Measurements from ENCODE around the gene GALNT14. TPM values are rescaled to one million over a fixed set of nuclear protein-coding genes. Genes with fewer than 3 reads are reported as not detected.

Gene GALNT14
- total and polyA plus RNA-seq, 4 donors = 0.85 to 2.8 (median 2.4) TPM

DNA sequence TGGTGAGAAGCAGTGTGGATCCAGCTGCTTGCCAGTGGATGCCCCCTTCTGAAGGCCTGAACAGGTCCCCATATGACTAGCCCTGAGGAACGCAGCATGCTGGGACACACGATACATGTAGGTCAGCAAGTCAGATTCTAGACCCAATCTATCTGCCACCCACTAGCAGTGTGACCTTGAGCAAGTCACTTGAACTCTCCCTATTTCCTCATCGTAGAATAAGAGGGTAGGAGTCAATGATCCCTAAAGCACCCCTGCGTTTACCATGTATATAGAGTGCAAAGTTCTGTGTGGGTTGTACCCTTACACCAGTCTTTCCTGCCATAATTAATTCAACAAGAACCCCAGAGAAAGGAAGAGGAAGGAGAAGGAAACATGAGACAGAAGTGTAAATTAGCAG is 123.7 kb downstream of the GALNT14 start:
- Histone ChIP-seq H3K9ac (ENCODE audit: insufficient read depth in 1 of 2, low read length in 2 of 2) (no peak overlapping the region), H3K27ac (ENCODE audit: low read depth in 1 of 2, low read length in 1 of 2) (no peak overlapping the region), H3K9me3 (ENCODE audit: control insufficient read depth in 4 of 4, insufficient read depth in 3 of 4, low read length in 3 of 4) (no peaks in the 10 kb centered on the region), H3K4me3 (no peak overlapping the region), H3K27me3 (ENCODE audit: control insufficient read depth in 3 of 3, insufficient read depth in 3 of 3, low read length in 2 of 3) (no peaks in the 10 kb centered on the region), H3K4me1 (ENCODE audit: control insufficient read depth in 5 of 5, insufficient read depth in 5 of 5, low read length in 5 of 5) (no peaks in the 10 kb centered on the region), H3K36me3 (ENCODE audit: control insufficient read depth in 4 of 4, insufficient read depth in 4 of 4, low read length in 4 of 4) (no peaks in the 10 kb centered on the region)
- DNase-seq = no peak
- no peak for ATAC-seq (ENCODE audit: insufficient read depth, low FRiP score)
- 90 to 91% methylated on average over 4 of the region's 4 CpGs for WGBS, 2 donors
- TF ChIP-seq CTCF (IDR thresholded peaks at IDR 0.05; ENCODE audit: control extremely low read depth, extremely low read depth) = no peak

GRCh38 chr2:31013301-31013700 is 124.9 kb downstream of the GALNT14 start:
- Histone ChIP-seq H3K9ac (ENCODE audit: insufficient read depth in 1 of 2, low read length in 2 of 2) (no peak overlapping the region), H3K4me3 (no peak overlapping the region), H3K27me3 (ENCODE audit: control insufficient read depth in 3 of 3, insufficient read depth in 3 of 3, low read length in 2 of 3) (no peaks in the 10 kb centered on the region), H3K27ac (ENCODE audit: low read depth in 1 of 2, low read length in 1 of 2) (no peak overlapping the region), H3K9me3 (ENCODE audit: control insufficient read depth in 4 of 4, insufficient read depth in 3 of 4, low read length in 3 of 4) (no peaks in the 10 kb centered on the region), H3K4me1 (ENCODE audit: control insufficient read depth in 5 of 5, insufficient read depth in 5 of 5, low read length in 5 of 5) (peaks cover 0 to 6% (median 0%) of the 10 kb centered on the region in 5 donors), H3K36me3 (ENCODE audit: control insufficient read depth in 4 of 4, insufficient read depth in 4 of 4, low read length in 4 of 4) (no peaks in the 10 kb centered on the region)
- ATAC-seq (ENCODE audit: insufficient read depth, low FRiP score) = no peak
- WGBS, 2 donors = 39 to 70% methylated on average over 8 of the region's 8 CpGs
- no peak for TF ChIP-seq CTCF (IDR thresholded peaks at IDR 0.05; ENCODE audit: control extremely low read depth, extremely low read depth)
- no peak for DNase-seq

DNA sequence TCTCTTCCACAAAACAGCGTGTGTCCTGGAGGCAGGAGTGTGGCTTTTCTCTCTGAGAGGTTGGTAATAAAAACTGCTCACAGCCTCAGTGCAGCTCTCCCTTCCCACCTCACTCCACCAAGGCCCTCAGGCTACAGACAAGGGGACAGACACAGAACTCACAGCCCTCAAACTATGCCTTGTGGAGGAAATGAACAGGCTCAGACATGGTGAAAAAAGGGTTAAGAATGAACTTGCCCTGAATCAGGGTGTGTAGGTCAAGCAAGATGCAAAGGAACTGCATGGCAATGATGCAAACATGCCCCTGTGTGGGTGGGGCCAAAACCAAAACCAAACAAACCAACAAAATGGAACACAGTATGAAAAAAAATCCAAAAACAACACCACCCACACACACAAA is 125.8 kb downstream of the GALNT14 start:
- Histone ChIP-seq H3K27me3 (ENCODE audit: control insufficient read depth in 3 of 3, insufficient read depth in 3 of 3, low read length in 2 of 3) (no peaks in the 10 kb centered on the region), H3K4me1 (ENCODE audit: control insufficient read depth in 5 of 5, insufficient read depth in 5 of 5, low read length in 5 of 5) (peaks cover 0 to 15% (median 0%) of the 10 kb centered on the region in 5 donors), H3K9ac (ENCODE audit: insufficient read depth in 1 of 2, low read length in 2 of 2) (no peak overlapping the region), H3K27ac (ENCODE audit: low read depth in 1 of 2, low read length in 1 of 2) (no peak overlapping the region), H3K36me3 (ENCODE audit: control insufficient read depth in 4 of 4, insufficient read depth in 4 of 4, low read length in 4 of 4) (no peaks in the 10 kb centered on the region), H3K9me3 (ENCODE audit: control insufficient read depth in 4 of 4, insufficient read depth in 3 of 4, low read length in 3 of 4) (no peaks in the 10 kb centered on the region), H3K4me3 (no peak overlapping the region)
- no peak for TF ChIP-seq CTCF (IDR thresholded peaks at IDR 0.05; ENCODE audit: control extremely low read depth, extremely low read depth)
- 83 to 92% methylated on average over 1 of the region's 1 CpG for WGBS, 2 donors
- no peak for DNase-seq
- ATAC-seq (ENCODE audit: insufficient read depth, low FRiP score) = no peak

DNA sequence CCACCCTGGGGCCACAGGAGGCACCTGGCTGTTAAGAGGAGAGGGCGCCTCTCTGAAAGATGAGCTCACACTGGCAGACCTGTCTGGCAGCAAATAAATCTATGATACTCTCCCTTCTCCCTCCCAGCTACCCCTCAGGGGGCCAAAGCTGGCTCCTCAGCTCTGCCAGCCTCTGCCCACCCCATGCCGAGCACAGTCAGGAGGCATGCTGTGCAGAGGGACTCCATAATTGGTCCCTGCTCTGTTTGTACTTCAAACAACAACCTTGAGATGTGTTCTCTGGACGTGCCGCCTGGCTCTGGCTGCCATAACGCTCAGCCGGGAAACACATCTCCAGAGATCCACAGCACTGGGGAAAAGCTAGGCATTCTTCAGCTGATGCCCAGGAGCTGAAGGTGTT is 126.7 kb downstream of the GALNT14 start:
- TF ChIP-seq CTCF (IDR thresholded peaks at IDR 0.05; ENCODE audit: control extremely low read depth, extremely low read depth) = no peak
- H3K4me1 ChIP-seq (ENCODE audit: control insufficient read depth in 5 of 5, insufficient read depth in 5 of 5, low read length in 5 of 5) = peaks cover 0 to 17% (median 0%) of the 10 kb centered on the region in 5 donors
- H3K36me3 ChIP-seq (ENCODE audit: control insufficient read depth in 4 of 4, insufficient read depth in 4 of 4, low read length in 4 of 4) = no peaks in the 10 kb centered on the region
- H3K27me3 ChIP-seq (ENCODE audit: control insufficient read depth in 3 of 3, insufficient read depth in 3 of 3, low read length in 2 of 3) = no peaks in the 10 kb centered on the region
- DNase-seq (no peak), ATAC-seq (ENCODE audit: insufficient read depth, low FRiP score) (no peak)
- H3K9ac ChIP-seq (ENCODE audit: insufficient read depth in 1 of 2, low read length in 2 of 2) = no peak overlapping the region
- no peak overlapping the region for H3K27ac ChIP-seq (ENCODE audit: low read depth in 1 of 2, low read length in 1 of 2)
- no peaks in the 10 kb centered on the region for H3K9me3 ChIP-seq (ENCODE audit: control insufficient read depth in 4 of 4, insufficient read depth in 3 of 4, low read length in 3 of 4)
- WGBS, 2 donors = 87 to 93% methylated on average over 6 of the region's 6 CpGs
- no peak overlapping the region for H3K4me3 ChIP-seq
